Raji (cell line): ENCODE results near the gene CTNNA3.

Experiments used
- POLR2A ChIP-seq: IDR thresholded peaks from 2 replicates; pipeline ENCODE4 v1.6.1; 2011; ENCODE audit warnings: low read depth, low read length, control low read depth; ENCODE audit not compliant: insufficient read depth

The CTNNA3 gene

DNA sequence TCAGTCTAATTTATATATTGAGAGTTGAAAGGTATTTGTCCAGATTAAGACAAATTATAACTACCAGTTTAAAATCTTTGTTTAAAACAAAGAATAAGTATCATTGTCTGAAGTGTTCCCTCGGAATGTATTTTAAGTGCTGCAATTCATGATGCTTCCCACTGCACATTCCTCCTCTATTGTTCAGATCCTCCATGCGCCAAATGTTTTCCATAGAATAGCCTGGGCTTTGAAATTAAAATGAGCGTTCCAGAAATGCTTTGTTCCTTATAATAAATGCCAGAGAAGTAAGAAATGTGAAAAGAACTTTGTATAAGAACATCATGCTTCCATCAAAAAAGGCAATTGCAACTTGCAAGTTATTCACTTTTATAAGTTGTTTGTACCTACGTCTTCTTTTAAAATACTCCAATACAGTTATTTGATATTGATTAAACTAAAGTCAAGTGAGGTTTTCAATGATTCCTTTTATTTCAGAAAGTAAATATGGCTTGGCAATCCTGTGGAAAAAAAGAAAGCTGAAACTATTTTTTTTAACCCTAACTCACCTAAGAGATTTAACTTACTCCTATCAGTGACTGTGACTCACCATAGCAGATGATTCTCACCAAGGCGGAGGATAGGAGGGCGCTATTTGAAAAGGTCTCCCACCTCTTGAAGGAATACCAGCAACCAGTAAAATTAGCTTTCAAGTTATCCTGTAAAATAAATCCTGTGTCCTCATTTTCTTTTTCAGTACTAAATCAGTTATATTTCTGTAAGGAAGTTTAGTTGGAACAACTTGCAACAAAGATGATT, 85.8 kb downstream of the CTNNA3 start:
- TF ChIP-seq POLR2A: no peak

DNA sequence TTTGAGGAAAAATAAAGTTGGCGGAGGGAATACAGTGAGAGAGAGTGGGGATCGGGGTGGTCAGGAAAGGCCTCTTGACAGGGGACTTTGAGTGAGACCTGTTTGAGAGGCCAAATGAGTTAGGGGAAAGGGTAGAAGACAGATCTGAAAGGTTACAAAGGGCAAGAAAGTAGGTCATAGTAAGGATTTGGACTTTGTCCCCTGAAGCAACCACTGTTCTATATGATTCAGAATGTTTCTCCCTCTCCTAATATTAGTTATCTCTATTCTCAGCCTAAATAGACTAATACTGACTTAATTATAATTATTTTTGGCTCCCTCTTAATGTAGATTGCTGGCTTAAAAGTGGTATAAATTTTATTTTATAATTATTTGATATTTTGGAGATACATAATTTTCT, 88.0 kb downstream of the CTNNA3 start:
- no peak for TF ChIP-seq POLR2A

DNA sequence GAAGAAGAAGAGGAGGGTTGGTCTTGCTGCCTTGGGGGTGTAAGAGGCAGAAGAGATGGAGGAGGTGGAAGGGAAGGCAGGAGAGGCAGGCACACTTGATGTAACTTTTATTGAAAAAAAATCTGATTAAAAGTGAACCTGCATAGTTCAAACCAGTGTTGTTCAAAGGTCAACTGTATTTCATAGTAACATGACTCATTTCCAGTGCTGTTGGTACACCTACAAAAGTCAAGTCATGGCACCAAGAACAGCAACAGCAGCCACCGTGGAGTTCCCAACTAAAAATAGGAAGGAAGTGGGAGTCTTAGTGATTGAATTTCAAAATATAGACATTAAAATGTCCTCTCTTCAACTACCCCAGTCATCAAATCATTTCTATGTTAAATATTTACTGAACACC, 88.5 kb downstream of the CTNNA3 start:
- no peak for TF ChIP-seq POLR2A

DNA sequence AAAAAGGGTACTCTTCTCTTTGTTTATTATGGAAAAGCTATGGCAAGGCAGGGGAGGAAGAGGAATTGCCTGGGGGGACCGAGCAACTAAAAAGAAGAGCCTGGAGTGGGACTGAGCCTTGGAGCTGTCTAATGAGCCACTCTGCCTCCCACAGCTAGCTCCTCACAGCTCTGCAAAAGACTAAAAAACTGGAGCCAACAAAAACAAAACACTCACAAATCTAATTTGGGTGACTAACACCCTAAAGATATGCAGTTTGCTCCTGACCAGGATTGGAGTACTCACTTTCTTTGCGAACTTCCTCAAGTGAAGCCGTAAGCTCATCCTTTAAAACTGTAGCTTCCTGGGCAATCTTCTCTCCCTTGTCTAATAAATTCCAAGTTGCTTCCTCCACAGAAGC, 89.4 kb downstream of the CTNNA3 start:
- no peak for TF ChIP-seq POLR2A

DNA sequence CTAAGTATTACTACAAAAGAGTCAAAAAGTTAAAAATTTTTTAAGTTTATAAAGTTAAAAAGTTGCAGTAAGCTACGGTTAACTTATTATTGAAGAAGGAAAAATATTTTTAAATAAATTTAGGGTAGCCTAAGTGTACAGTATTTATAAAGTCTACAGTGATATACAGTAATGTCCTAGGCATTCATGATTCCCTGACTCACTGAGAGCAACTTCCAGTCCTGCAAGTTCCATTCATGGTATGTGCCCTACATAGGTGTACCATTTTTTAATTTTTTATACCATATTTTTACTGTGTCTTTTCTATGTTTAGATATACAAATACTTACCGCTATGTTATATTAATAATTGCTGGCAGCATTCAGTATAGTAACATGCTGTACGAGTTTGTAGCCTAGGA, 92.3 kb downstream of the CTNNA3 start:
- no peak for TF ChIP-seq POLR2A

DNA sequence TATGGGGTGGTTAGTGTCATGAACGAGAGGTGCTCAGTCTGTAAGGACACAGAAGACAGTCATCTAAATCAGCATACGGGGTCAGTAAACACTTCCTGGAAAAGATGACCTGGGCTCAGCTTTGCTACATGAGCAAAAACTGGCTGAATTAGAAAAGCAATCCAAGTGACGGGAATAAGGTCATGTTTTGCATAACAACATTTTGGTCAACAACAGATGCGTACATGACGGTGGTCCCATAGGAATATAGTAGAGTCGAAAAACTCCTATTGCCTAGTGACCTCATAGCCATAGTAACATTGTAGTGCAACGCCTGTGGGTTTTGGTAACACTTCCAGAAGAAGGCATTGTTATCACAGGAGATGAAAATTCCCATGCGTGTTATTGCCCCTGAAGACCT, 92.9 kb downstream of the CTNNA3 start:
- TF ChIP-seq POLR2A: no peak

DNA sequence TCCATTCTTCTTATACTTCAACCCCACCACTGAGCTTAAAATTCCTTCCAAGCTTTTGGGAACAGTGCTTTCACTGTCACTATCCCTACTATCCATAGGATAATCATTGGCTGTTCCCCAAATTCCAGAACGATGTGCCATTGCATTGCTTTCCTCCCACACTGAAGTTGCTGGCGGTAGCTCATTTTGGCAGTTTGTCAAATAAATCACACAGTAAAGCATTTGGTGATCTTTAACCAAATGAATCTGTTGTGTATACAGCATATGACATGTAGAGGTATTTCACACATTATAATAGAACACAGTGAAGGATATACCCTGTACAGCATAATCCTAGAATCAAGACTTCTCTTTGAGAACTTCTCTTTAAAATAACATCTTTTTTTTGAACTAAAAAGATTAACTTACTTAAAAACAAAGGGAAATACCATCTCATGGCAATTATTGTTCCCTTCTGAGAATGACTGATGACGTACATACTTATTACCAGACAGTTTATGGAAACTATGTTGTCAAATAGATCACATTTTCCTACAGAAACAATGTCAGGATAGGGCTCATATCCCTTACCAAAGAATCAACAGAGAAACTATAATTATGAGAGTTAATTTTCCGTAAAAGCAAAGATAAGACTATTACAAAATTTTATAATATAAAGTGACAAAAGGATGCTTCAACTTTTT, 93.6 kb downstream of the CTNNA3 start:
- TF ChIP-seq POLR2A: no peak

DNA sequence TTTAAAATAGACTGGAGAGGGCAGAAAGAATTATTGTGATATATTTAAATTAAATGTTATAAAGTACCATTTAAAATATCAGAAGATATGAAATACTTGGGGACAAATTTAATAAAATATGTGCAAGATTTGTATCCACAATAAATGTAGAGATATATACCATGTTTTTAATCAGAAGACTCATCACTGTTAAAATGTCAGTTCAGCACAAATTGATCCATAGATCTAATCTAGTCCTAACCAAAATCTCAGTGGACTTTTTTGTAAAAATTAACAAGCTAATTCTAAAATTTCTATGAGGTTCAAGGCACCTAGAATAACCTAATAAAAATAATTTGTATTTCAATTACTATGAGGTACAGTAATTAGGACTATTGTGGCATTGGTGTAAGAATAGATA, 96.4 kb downstream of the CTNNA3 start:
- no peak for TF ChIP-seq POLR2A

DNA sequence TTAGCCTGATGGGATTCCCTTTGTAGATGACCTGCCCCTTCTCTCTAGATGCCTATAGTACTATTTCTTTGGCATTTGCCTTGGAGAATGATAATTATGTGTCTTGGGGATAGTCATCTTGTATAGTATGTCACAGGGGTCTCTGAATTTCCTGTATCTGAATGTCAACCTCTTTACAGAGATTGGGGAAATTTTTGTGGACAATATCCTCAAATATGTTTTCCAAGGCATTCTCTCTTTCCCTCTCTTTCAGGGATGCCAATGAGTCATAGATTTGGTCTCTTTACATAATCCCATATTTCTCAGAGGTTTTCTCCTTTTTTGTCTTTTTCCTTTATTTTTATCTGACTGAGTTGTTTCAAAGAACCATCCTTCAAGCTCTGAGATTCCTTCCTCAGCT, 99.4 kb downstream of the CTNNA3 start:
- no peak for TF ChIP-seq POLR2A

DNA sequence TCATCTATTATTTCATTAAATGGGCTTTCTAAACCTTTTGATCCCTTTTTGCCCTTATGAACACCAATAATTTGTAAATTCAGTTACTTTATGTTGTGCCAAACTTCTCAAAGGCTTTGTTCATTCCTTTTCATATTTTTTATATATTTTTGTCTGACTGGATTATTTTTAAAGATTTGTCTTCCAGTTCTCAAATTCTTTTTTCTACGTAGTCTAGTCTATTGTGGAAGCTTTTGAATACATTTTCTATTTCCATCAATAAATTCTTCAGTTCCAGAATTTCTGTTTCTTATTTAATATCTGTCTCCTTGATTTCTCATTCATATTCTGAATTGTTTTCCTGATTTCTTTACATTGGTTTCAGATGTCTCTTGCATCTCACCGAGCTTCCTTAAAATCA, 108.2 kb downstream of the CTNNA3 start:
- no peak for TF ChIP-seq POLR2A

DNA sequence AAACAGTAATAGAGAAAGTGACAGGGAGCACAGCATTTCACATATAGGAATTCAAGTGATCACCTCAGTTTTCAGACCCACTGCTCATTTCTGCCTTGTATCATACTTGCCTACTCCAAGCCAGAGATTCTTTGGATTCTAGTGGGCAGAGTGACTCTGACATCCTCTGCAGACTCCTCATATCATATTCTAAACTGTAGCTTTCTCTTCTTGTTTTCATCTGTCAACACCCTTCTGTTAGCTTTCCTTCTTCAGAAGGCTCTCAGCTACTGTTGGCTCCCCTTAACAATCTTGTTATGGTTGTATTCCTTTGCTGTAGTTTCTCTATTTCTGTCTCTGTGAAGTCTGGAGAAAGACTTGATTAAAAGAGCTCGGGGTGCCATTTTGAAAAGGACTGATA, 120.5 kb downstream of the CTNNA3 start:
- TF ChIP-seq POLR2A: no peak

DNA sequence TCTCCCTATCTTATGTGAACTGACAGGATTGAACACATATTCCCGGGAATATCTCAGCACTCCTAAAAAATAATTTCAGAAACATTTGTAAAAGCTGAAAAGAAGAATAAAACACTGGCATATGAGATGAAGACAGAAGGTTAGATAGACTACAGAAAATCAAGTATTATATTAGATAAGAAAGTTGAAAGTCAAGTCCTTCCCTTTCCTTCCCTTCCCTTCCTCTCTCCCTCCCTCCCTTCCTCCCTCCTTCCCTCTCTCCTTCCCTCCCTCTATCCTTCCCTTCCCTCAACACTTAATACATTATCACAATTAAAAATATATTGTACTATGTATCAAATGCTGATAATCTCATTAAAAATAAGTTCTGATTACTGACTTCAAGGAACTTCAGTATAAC, 122.5 kb downstream of the CTNNA3 start:
- TF ChIP-seq POLR2A: no peak

DNA sequence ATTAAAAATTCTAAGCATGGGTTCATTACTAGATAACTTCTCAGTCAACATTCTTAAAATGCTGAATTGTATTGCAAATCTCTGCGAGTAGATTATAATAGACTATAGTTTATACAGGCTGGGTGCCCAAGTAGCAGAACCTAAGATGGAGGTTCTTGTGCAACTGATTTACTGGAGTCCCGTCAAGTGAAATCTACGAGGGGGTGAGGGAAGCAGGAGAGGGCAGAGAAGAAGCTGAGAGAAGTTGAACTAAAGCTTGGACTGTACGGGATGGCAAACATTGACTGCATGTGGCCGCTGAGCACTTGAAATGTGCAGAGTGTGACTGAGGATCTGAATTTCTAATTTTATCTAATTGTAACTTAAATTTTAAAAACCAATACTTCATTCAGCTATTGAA, 124.5 kb downstream of the CTNNA3 start:
- TF ChIP-seq POLR2A: no peak

DNA sequence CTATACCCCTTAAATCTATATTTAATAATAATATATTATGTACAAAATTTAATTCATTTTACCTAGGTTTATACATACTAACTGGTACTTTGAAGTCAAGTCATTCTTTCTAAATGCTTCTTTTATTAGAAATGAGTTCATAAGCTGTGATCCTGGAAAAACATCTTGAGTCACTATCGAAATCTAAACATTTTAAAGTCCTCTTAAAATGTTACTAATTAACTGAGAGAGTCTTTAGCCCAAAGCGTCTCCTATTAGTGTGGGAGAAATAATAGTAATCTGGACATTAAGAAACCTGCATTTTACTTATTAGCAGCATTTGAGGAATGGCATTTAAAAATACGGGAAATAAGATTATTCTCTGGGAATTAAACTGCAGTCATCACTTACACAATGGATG, 142.7 kb downstream of the CTNNA3 start:
- no peak for TF ChIP-seq POLR2A

DNA sequence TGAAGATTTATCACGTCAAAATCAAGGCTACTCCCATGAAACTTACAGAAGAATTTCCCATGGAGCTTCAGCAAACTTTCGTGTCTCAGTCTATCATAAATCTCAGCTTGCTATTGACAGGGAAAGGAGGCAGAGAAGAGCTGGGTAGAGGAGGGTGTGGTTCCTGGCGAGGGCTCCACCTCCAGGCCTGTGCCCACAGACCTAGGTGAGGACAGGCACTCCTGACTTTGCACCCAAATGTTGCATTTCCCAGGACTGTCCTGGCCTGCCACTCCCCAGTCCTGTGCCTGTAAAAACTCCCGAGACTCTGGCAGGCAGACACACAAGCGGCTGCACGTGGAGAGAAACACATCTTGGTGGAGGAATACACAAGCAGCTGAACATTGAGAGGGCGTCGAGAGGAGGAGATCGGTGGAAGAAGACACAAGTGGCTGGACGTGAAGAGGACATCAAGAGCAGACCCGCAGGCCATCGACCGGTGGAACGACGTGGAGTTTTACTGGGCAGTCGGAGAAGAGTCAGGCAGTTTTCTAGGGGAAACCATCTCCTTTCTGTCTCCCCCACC, 145.1 kb downstream of the CTNNA3 start:
- TF ChIP-seq POLR2A: no peak

DNA sequence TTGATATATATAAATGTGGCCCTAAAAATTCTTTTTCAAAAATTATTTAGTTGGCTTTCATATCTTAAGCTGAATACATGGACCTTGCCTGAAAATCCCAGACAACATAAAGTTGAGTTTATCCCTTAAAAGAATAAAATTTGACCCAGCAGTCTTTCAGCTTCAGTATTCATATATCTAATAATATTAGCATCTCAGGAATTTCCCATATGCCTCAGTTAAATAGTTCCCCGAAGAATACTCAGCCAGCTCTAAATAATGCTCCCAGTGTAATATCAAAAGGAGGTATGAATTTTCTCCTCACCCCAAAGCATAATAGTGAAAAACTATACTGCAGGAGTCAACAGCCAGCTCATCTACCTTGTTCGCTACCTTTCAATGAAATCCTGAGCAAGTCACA, 145.9 kb downstream of the CTNNA3 start:
- no peak for TF ChIP-seq POLR2A
